Mesothelial cell of epicardium (in vitro differentiated cells): Measurements from ENCODE around the gene SH3RF3. TPM values are rescaled to one million over a fixed set of nuclear protein-coding genes. Genes with fewer than 3 reads are reported as not detected.
"Not testable (repeated sequence)": the region's sequence is repeated elsewhere in the genome, so short reads cannot be mapped to it uniquely, and the experiment has no call there.

Source experiments
- DNase-seq, 2 experiments: peaks; one replicate each; pipeline ENCODE4 v3.0.0; 2021; ENCODE audit warnings: low spot score in 2 of 2; ENCODE audit not compliant: unreplicated experiment in 2 of 2
- H3K27ac Mint-ChIP-seq: 2 replicates; pipeline ENCODE4 v1.8.0; 2021; ENCODE audit warnings: mixed read lengths
- H3K27me3 Mint-ChIP-seq: 2 replicates; pipeline ENCODE4 v1.8.0; 2021; ENCODE audit warnings: low read depth, mixed read lengths
- H3K36me3 Mint-ChIP-seq: 2 replicates; pipeline ENCODE4 v1.8.0; 2021; ENCODE audit warnings: mixed read lengths
- H3K4me1 Mint-ChIP-seq: 2 replicates; pipeline ENCODE4 v1.8.0; 2021; ENCODE audit warnings: mixed read lengths
- H3K4me3 Mint-ChIP-seq: 2 replicates; pipeline ENCODE4 v1.8.0; 2021; ENCODE audit warnings: mild to moderate bottlenecking, moderate library complexity, mixed read lengths
- H3K9me3 Mint-ChIP-seq: 2 replicates; pipeline ENCODE4 v1.8.0; 2021; ENCODE audit warnings: mixed read lengths
- total RNA-seq: library from RNA; stranded (reverse); gene quantifications from 3 replicates; pipeline ENCODE4 v1.2.1, GENCODE V29; 2021
- TF ChIP-seq, protein P1 (sequence below): fragments of 200-600 bp; sonication (generic); IDR thresholded peaks from one replicate; pipeline ENCODE4 v1.5.0; 2021; ENCODE audit warnings: antibody characterized with exemption; ENCODE audit not compliant: unreplicated experiment

SH3RF3 gene
- total RNA-seq, 1 donor from 2014 or later = 2.7 TPM

DNA sequence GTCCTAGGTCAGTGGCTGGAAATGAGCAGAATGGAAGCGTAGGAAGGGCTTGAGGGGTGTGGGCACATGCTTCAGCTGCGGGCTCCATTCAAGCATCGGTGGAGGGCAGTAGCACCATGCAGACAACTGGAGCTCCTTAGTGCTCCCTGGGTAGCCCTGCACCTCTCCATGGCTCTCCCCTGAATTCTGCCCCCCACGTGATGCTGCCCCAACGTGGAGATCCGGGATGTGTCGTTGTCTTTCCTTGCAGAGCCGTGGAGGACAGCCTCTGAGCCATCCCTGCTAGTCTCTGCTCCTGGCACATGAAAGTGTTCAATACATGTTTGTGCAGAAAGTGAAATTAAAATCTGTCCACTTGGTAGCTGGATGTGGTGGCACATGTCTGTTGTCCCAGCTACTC is 94.5 kb downstream of the SH3RF3 start:
- no peaks in the 10 kb centered on the region for H3K4me1 Mint-ChIP-seq
- DNase-seq = no peak
- TF ChIP-seq, protein P1, sequence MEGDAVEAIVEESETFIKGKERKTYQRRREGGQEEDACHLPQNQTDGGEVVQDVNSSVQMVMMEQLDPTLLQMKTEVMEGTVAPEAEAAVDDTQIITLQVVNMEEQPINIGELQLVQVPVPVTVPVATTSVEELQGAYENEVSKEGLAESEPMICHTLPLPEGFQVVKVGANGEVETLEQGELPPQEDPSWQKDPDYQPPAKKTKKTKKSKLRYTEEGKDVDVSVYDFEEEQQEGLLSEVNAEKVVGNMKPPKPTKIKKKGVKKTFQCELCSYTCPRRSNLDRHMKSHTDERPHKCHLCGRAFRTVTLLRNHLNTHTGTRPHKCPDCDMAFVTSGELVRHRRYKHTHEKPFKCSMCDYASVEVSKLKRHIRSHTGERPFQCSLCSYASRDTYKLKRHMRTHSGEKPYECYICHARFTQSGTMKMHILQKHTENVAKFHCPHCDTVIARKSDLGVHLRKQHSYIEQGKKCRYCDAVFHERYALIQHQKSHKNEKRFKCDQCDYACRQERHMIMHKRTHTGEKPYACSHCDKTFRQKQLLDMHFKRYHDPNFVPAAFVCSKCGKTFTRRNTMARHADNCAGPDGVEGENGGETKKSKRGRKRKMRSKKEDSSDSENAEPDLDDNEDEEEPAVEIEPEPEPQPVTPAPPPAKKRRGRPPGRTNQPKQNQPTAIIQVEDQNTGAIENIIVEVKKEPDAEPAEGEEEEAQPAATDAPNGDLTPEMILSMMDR = no peak
- peaks cover 42% of the 10 kb centered on the region for H3K27me3 Mint-ChIP-seq
- H3K4me3 Mint-ChIP-seq = no peak overlapping the region
- H3K9me3 Mint-ChIP-seq = no peaks in the 10 kb centered on the region
- H3K27ac Mint-ChIP-seq = no peak overlapping the region
- H3K36me3 Mint-ChIP-seq = no peaks in the 10 kb centered on the region

GRCh38 chr2:109224341-109224740 is 95.3 kb downstream of the SH3RF3 start:
- H3K9me3 Mint-ChIP-seq, H3K4me3 Mint-ChIP-seq, H3K4me1 Mint-ChIP-seq, H3K36me3 Mint-ChIP-seq, DNase-seq, H3K27ac Mint-ChIP-seq: not testable (repeated sequence)
- peaks cover 42% of the 10 kb centered on the region for H3K27me3 Mint-ChIP-seq

- no peak for DNase-seq
- Mint-ChIP-seq H3K27me3 (peaks cover 38% of the 10 kb centered on the region), H3K36me3 (no peaks in the 10 kb centered on the region), H3K9me3 (no peaks in the 10 kb centered on the region), H3K27ac (no peak overlapping the region), H3K4me3 (no peak overlapping the region), H3K4me1 (no peaks in the 10 kb centered on the region)
- TF ChIP-seq, protein P1 = no peak
Measured at GRCh38 chr2:109225170-109225782, 96.3 kb downstream of the SH3RF3 start.

DNA sequence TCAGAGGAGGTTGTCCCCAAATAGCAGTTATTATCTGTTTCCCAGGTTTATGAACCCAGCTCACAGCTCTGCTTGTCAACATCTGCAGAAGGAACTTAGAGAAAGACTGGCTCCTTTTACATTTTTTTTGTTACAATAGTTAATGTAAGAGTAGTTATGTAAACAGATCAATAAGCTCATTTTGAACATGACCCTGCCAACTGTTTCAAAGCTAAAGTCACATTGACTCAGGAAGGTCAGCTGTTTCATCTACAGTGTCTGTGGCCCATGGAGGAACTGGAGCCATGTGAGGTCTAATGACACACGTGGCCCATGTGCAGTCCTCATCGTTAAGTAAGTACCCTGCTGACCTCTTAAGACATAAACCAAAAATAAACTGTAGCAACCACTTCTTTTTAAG is 97.1 kb downstream of the SH3RF3 start:
- Mint-ChIP-seq H3K36me3 (no peaks in the 10 kb centered on the region), H3K4me1 (peaks cover 6% of the 10 kb centered on the region), H3K4me3 (no peak overlapping the region), H3K27me3 (peaks cover 47% of the 10 kb centered on the region), H3K9me3 (no peaks in the 10 kb centered on the region), H3K27ac (no peak overlapping the region)
- no peak for DNase-seq
- TF ChIP-seq, protein P1 = no peak

DNA sequence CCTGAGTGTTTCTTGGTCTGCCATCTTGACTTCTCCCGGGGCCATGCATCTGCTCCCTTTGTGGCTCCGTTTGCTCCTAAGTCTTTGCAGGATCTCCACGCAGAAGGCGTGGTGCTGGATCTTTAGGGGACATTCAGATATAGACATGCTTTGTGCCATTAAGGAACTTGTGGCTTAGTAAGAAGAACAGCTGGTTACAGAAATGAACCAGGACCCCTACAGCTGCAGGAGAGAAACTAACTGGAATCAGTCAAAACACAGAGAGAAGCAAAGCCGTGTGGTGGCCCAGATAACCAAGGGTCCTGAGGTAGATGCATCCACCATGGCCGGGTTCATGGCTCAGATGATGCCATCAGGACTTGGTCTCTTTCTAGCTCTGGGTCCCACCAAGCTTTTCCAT is 97.6 kb downstream of the SH3RF3 start:
- peaks cover 8% of the 10 kb centered on the region for H3K4me1 Mint-ChIP-seq
- H3K27me3 Mint-ChIP-seq = peaks cover 49% of the 10 kb centered on the region
- TF ChIP-seq, protein P1 = no peak
- no peak overlapping the region for H3K4me3 Mint-ChIP-seq
- no peaks in the 10 kb centered on the region for H3K9me3 Mint-ChIP-seq
- no peak for DNase-seq
- H3K36me3 Mint-ChIP-seq = no peaks in the 10 kb centered on the region
- H3K27ac Mint-ChIP-seq = no peak overlapping the region

DNA sequence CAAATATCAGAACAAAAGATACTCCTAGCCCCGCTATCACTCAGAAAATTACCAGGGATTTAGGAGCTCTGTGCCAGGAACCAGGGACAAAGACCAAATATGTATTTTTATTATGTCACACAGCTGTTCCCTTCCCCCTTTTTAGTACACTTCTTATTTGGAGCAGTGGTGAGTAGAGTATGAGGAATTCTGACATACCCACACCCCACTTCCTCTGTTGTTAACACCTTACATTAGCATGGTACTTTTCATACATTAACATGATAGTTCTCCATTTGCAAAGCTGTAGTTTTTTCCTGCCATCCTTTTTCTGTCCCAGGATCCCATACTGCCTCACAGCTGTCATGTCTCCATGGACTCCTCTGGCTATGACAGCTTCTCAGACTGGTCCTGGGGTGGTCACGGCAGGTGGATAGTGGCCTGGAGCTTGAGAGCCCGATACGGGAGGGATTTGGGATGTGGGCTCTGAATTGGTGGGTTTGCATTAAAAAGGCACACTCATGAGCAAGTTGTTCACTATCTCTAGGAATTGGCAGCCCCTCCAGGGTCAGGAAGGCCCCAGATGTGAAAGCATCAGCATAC is 100.2 kb downstream of the SH3RF3 start:
- H3K4me1 Mint-ChIP-seq = peaks cover 8% of the 10 kb centered on the region
- DNase-seq = no peak
- peaks cover 61% of the 10 kb centered on the region for H3K27me3 Mint-ChIP-seq
- H3K9me3 Mint-ChIP-seq = peaks cover 4% of the 10 kb centered on the region
- no peaks in the 10 kb centered on the region for H3K36me3 Mint-ChIP-seq
- no peak overlapping the region for H3K4me3 Mint-ChIP-seq
- H3K27ac Mint-ChIP-seq = no peak overlapping the region
- TF ChIP-seq, protein P1 = no peak
